Transverse colon (tissue), 4 donors: ENCODE results near the gene PNPLA2. TPM values are rescaled to one million over a fixed set of nuclear protein-coding genes. Genes with fewer than 3 reads are reported as not detected.

Experiments used
- DNase-seq: peaks from one replicate; pipeline ENCODE4 v3.0.0-alpha.2; 2019
- H3K27ac ChIP-seq, 4 donors: fragments of 200-600 bp; sonication (generic); 2 replicates each; pipeline ENCODE4 v1.5.1; 2016 to 2018; ENCODE audit warnings: inconsistent platforms in 4 of 4
- H3K27me3 ChIP-seq: fragments of 200-600 bp; sonication (generic); 2 replicates; pipeline ENCODE4 v1.5.1; 2017; ENCODE audit warnings: inconsistent platforms
- H3K36me3 ChIP-seq, 4 donors: fragments of 200-600 bp; sonication (generic); 2 replicates each; pipeline ENCODE4 v1.5.1; 2017 to 2019; ENCODE audit warnings: inconsistent platforms in 4 of 4
- H3K4me1 ChIP-seq, 4 donors: fragments of 200-600 bp; sonication (generic); 2 replicates each; pipeline ENCODE4 v1.5.1; 2017 to 2020; ENCODE audit warnings: inconsistent platforms in 4 of 4
- H3K4me3 ChIP-seq, 4 donors: fragments of 200-600 bp; sonication (generic); 1 replicate in 1 of 4; 2 replicates in 3 of 4; pipeline versions ENCODE4 v1.5.1 to v1.6.1; 2017 to 2019; ENCODE audit warnings: inconsistent platforms in 4 of 4
- H3K9me3 ChIP-seq, 2 donors: fragments of 200-600 bp; sonication (generic); 2 replicates each; pipeline ENCODE4 v1.5.1; 2017 to 2019; ENCODE audit warnings: inconsistent platforms in 2 of 2
- EP300 ChIP-seq: sonication (generic); formaldehyde crosslinking; IDR thresholded peaks from one replicate; pipeline ENCODE4 v1.6.1; 2017; ENCODE audit warnings: antibody characterized with exemption, low read depth
- POLR2A ChIP-seq: fragments of 450-650 bp; IDR thresholded peaks from one replicate; pipeline ENCODE4 v1.6.1; 2016; ENCODE audit warnings: antibody characterized with exemption, mild to moderate bottlenecking, moderate library complexity
- POLR2AphosphoS5 ChIP-seq, 3 donors: sonication (generic); formaldehyde crosslinking; IDR thresholded peaks; one replicate each; pipeline ENCODE4 v1.6.1; 2016; ENCODE audit warnings: antibody characterized with exemption in 3 of 3
- WGBS, 2 donors: methylation state at CpG; one replicate each; pipeline ENCODE4 v1.1.5; 2018; ENCODE audit warnings: low coverage in 1 of 2; 5-methylcytosine and 5-hydroxymethylcytosine counted together
- in situ Hi-C, 4 donors: fragments of 200-750 bp; cut with MboI; loops; one replicate each; pipeline versions ENCODE4 v1.15.0 to v1.15.1; 2017; ENCODE audit warnings: low sequenced_read_pairs in 3 of 4, low pct_ligation_motif_present in 1 of 4, low pct_unique_long_range_greater_than_20kb in 1 of 4
- intact Hi-C: fragments of 100-400 bp; cut with DNase I; formaldehyde crosslinking; loops from one replicate; pipeline ENCODE4 v1.15.1; 2023; ENCODE audit warnings: low total_unique reads
- total RNA-seq, 4 donors: library from RNA; depleted of rRNA; stranded (reverse); fragments of >200 nt; gene quantifications; one replicate each; pipeline ENCODE4 v1.1.0, GENCODE V29; 2016
- TF ChIP-seq, protein P1 (sequence below), 5 experiments: fragments of 200-600 bp in 3 of 5; fragments of 450-650 bp in 2 of 5; sonication (generic) in 3 of 5; IDR thresholded peaks; 1 replicate in 2 of 5; 2 replicates in 3 of 5; pipeline ENCODE4 v1.5.1; 2016 to 2017; ENCODE audit warnings: antibody characterized with exemption in 5 of 5, inconsistent platforms in 3 of 5, mild to moderate bottlenecking in 2 of 5, moderate library complexity in 1 of 5

PNPLA2 gene
- total RNA-seq, 4 donors from 2014 or later, result 61.7 to 821 (median 134) TPM

DNA sequence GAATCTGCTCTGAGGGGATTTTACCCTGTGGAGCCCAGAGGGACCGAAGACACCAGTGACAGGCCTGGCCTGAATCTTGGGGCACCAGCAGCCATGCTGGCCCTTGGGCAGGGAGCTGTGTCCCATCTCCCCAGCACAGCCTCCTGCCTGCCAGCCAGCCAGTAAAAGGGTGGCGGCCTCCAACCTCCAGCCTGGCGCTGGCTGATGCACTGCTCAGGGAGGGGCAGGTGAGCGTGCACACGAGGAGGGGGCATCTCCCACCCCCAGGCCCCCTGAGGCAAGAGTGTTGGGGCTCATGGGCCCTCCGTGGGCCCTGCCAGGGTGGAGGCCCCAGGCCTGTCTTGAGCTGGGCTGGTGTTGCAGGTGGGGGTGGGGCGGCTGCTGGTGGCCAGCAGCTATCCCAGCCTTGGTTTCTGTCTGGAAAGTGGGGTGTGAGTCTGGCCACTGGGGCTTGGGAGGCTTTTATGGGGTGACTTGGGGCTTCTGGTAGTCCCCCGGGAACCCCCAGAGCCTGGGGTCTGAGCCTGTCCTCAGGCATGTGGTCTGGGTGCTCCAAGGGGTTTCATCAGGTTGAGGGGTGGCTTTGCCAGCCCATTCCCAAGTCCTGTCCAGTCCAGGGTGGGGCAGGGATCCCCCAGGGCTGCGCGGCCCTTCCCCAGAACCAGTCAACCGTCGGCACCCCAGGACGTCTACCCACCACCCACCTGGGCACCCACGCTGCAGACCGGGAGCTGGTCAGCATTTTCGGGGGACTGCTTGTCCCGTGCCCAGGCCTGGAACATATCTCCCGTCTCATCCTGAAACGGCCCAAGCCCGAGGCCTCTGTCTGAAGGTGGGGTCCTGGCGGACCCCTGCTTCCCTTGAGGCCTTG lies 41.8 kb downstream of the PNPLA2 start:
- intact Hi-C loops, result no loop called here
- Histone ChIP-seq H3K9me3 (no peaks in the 10 kb centered on the region), H3K27me3 (peaks cover 37% of the 10 kb centered on the region), H3K36me3 (no peaks in the 10 kb centered on the region), H3K4me1 (peaks cover 13 to 22% (median 15%) of the 10 kb centered on the region in 4 donors), H3K27ac (peak overlapping the region in 3 of 4 donors; percentile 15 to 46 (median 42)), H3K4me3 (no peak overlapping the region)
- DNase-seq, result no peak
- in situ Hi-C loops, result loop anchor here in 2 of 4 donors (25.0 kb wide), 1 partner anchor 177 kb away; the partner anchor contains the start of gene MUC6 (in 2 of the 2)
- TF ChIP-seq, protein P1, sequence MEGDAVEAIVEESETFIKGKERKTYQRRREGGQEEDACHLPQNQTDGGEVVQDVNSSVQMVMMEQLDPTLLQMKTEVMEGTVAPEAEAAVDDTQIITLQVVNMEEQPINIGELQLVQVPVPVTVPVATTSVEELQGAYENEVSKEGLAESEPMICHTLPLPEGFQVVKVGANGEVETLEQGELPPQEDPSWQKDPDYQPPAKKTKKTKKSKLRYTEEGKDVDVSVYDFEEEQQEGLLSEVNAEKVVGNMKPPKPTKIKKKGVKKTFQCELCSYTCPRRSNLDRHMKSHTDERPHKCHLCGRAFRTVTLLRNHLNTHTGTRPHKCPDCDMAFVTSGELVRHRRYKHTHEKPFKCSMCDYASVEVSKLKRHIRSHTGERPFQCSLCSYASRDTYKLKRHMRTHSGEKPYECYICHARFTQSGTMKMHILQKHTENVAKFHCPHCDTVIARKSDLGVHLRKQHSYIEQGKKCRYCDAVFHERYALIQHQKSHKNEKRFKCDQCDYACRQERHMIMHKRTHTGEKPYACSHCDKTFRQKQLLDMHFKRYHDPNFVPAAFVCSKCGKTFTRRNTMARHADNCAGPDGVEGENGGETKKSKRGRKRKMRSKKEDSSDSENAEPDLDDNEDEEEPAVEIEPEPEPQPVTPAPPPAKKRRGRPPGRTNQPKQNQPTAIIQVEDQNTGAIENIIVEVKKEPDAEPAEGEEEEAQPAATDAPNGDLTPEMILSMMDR (IDR thresholded peaks at IDR 0.05), result no peak
- no peak for TF ChIP-seq POLR2AphosphoS5 (IDR thresholded peaks at IDR 0.05)
- no peak for TF ChIP-seq POLR2A
- no peak for TF ChIP-seq EP300
- 66% methylated on average over 19 of the region's 21 CpGs; no CpG with 5 or more reads in 1 of the 2 donors for WGBS, 2 donors

DNA sequence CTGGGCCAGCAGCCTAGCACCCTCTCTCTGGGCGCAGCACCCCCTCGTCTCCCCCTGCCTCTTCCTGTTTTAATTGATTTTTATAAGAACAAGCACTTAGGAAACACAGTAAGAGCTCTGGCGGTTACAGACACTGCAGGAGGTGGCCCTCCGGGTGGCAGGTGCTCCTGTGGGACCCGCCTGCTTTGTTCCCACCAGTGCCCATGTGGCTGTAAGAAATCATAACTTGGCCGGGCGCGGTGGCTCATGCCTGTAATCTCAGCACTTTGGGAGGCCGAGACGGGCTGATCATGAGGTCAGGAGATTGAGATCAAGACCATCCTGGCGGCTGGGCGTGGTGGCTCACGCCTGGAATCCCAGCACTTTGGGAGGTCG lies 42.4 kb downstream of the PNPLA2 start:
- no peak for DNase-seq
- H3K4me1 ChIP-seq, result peaks cover 13 to 22% (median 15%) of the 10 kb centered on the region in 4 donors
- no peak overlapping the region for H3K4me3 ChIP-seq
- in situ Hi-C loops (loop anchor here in 2 of 4 donors (25.0 kb wide), 1 partner anchor 176 kb away; the partner anchor contains the start of gene MUC6 (in 2 of the 2)), intact Hi-C loops (no loop called here)
- no peak overlapping the region for H3K27ac ChIP-seq
- no peaks in the 10 kb centered on the region for H3K9me3 ChIP-seq
- no peak for TF ChIP-seq POLR2AphosphoS5 (IDR thresholded peaks at IDR 0.05)
- TF ChIP-seq POLR2A, result no peak
- TF ChIP-seq, protein P1 (IDR thresholded peaks at IDR 0.05), result no peak
- TF ChIP-seq EP300, result no peak
- whole genome bisulfite sequencing, 2 donors, result 45 to 72% methylated on average over 2 to 14 of the region's 14 CpGs
- no peaks in the 10 kb centered on the region for H3K36me3 ChIP-seq
- H3K27me3 ChIP-seq, result peaks cover 37% of the 10 kb centered on the region

GRCh38 chr11:862081-862661 lies 43.5 kb downstream of the PNPLA2 start:
- intact Hi-C loops, result no loop called here
- Histone ChIP-seq H3K27ac (no peak overlapping the region), H3K4me1 (peaks cover 11 to 22% (median 14%) of the 10 kb centered on the region in 4 donors), H3K36me3 (no peaks in the 10 kb centered on the region), H3K27me3 (peaks cover 37% of the 10 kb centered on the region), H3K9me3 (no peaks in the 10 kb centered on the region), H3K4me3 (no peak overlapping the region)
- peak; percentile 55 for DNase-seq
- in situ Hi-C loops, result loop anchor here in 2 of 4 donors (25.0 kb wide), 1 partner anchor 175 kb away; the partner anchor contains the start of gene MUC6 (in 2 of the 2)
- WGBS, 2 donors, result 34% methylated on average over 11 of the region's 20 CpGs; no CpG with 5 or more reads in 1 of the 2 donors
- TF ChIP-seq POLR2A (no peak), POLR2AphosphoS5 (IDR thresholded peaks at IDR 0.05) (no peak), EP300 (no peak)
- TF ChIP-seq, protein P1 (IDR thresholded peaks at IDR 0.05), result no peak

GRCh38 chr11:862696-863022 lies 43.9 kb downstream of the PNPLA2 start:
- no peak overlapping the region for H3K4me3 ChIP-seq

More at GRCh38 chr11:862696-863022, 43.9 kb downstream of the PNPLA2 start:
- Histone ChIP-seq H3K36me3 (no peaks in the 10 kb centered on the region), H3K27ac (no peak overlapping the region), H3K9me3 (no peaks in the 10 kb centered on the region), H3K27me3 (peaks cover 37% of the 10 kb centered on the region), H3K4me1 (peaks cover 11 to 22% (median 14%) of the 10 kb centered on the region in 4 donors)
- DNase-seq, result no peak
- in situ Hi-C loops (loop anchor here in 2 of 4 donors (25.0 kb wide), 1 partner anchor 175 kb away; the partner anchor contains the start of gene MUC6 (in 2 of the 2)), intact Hi-C loops (no loop called here)
- 58% methylated on average over 12 of the region's 12 CpGs; no CpG with 5 or more reads in 1 of the 2 donors for WGBS, 2 donors
- no peak for TF ChIP-seq POLR2A
- TF ChIP-seq POLR2AphosphoS5 (IDR thresholded peaks at IDR 0.05), result no peak
- TF ChIP-seq EP300, result no peak
- TF ChIP-seq, protein P1 (IDR thresholded peaks at IDR 0.05), result no peak
